GM12878 (cell line): ENCODE results near the gene DTX1.

Experiments used
- EP300 ChIP-seq, 2 experiments: fragments of 150-350 bp in 1 of 2; IDR thresholded peaks; 2 replicates each; pipeline ENCODE4 v1.6.1; 2011 to 2012; ENCODE audit warnings: low read depth in 2 of 2, low read length in 2 of 2, borderline replicate concordance in 1 of 2, improper control_type of control experiment in 1 of 2, inconsistent platforms in 1 of 2; ENCODE audit not compliant: control insufficient read depth in 1 of 2
- TF ChIP-seq, protein P1 (sequence below): fragments of 450-650 bp; IDR thresholded peaks from 2 replicates; pipeline ENCODE4 v1.6.1; 2017; ENCODE audit warnings: mild to moderate bottlenecking, moderate library complexity
- TF ChIP-seq, protein P2 (sequence below), 3 experiments: IDR thresholded peaks in 2 of 3; conservative IDR thresholded peaks in 1 of 3; 2 replicates each; pipeline ENCODE4 v1.5.1; 2011; ENCODE audit warnings: low read depth in 3 of 3, low read length in 3 of 3, mild to moderate bottlenecking in 3 of 3, control low read depth in 2 of 3, moderate library complexity in 2 of 3, inconsistent platforms in 1 of 3, mixed read lengths in 1 of 3; ENCODE audit not compliant: control insufficient read depth in 2 of 3, insufficient read depth in 1 of 3; ENCODE audit errors: extremely low read depth in 1 of 3

DNA sequence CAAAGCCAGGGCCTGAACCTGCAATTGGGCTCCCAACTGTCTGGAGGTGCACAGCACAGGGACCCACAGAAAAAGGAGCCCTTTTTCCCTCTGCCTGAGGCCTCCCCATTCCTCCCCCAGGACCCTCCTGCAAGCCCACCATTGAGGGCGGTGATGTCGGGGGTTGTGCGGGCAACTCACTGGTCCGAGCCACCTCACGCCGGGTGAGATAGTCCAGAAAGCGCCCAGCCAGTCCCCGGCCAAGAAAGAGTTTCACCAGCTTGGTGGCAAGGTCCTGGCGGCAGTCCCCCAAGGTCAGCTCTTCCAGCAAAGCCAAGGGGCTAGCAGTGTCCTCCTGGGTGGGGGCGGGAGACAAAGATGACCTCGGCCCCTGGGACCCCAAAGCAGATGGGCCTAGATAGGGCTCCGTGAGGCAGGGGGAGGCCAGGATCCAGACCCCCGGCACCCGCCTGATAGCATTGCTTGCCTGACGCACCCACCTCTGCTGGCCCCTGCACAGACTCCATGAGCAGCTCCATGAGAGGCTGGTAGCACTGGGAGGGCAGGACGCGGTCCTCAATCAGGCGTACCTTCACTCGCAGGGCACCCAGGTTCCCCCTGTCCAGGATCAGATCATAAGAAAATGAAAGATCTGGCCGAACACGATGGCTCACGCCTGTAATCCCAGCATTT, 59.1 kb downstream of the DTX1 start:
- TF ChIP-seq EP300 (IDR thresholded peaks at IDR 0.05; ENCODE audit: borderline replicate concordance in 1 of 2, control insufficient read depth in 1 of 2, low read depth in 2 of 2, low read length in 2 of 2): no peak
- TF ChIP-seq, protein P1, sequence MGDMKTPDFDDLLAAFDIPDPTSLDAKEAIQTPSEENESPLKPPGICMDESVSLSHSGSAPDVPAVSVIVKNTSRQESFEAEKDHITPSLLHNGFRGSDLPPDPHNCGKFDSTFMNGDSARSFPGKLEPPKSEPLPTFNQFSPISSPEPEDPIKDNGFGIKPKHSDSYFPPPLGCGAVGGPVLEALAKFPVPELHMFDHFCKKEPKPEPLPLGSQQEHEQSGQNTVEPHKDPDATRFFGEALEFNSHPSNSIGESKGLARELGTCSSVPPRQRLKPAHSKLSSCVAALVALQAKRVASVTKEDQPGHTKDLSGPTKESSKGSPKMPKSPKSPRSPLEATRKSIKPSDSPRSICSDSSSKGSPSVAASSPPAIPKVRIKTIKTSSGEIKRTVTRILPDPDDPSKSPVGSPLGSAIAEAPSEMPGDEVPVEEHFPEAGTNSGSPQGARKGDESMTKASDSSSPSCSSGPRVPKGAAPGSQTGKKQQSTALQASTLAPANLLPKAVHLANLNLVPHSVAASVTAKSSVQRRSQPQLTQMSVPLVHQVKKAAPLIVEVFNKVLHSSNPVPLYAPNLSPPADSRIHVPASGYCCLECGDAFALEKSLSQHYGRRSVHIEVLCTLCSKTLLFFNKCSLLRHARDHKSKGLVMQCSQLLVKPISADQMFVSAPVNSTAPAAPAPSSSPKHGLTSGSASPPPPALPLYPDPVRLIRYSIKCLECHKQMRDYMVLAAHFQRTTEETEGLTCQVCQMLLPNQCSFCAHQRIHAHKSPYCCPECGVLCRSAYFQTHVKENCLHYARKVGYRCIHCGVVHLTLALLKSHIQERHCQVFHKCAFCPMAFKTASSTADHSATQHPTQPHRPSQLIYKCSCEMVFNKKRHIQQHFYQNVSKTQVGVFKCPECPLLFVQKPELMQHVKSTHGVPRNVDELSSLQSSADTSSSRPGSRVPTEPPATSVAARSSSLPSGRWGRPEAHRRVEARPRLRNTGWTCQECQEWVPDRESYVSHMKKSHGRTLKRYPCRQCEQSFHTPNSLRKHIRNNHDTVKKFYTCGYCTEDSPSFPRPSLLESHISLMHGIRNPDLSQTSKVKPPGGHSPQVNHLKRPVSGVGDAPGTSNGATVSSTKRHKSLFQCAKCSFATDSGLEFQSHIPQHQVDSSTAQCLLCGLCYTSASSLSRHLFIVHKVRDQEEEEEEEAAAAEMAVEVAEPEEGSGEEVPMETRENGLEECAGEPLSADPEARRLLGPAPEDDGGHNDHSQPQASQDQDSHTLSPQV: no peak
- TF ChIP-seq, protein P2, sequence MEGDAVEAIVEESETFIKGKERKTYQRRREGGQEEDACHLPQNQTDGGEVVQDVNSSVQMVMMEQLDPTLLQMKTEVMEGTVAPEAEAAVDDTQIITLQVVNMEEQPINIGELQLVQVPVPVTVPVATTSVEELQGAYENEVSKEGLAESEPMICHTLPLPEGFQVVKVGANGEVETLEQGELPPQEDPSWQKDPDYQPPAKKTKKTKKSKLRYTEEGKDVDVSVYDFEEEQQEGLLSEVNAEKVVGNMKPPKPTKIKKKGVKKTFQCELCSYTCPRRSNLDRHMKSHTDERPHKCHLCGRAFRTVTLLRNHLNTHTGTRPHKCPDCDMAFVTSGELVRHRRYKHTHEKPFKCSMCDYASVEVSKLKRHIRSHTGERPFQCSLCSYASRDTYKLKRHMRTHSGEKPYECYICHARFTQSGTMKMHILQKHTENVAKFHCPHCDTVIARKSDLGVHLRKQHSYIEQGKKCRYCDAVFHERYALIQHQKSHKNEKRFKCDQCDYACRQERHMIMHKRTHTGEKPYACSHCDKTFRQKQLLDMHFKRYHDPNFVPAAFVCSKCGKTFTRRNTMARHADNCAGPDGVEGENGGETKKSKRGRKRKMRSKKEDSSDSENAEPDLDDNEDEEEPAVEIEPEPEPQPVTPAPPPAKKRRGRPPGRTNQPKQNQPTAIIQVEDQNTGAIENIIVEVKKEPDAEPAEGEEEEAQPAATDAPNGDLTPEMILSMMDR (IDR thresholded peaks at IDR 0.05 in 2 of 3, conservative IDR thresholded peaks at IDR 0.05 in 1 of 3; ENCODE audit: control insufficient read depth in 2 of 3, extremely low read depth in 1 of 3, insufficient read depth in 1 of 3, low read depth in 3 of 3, low read length in 3 of 3): no peak
